Natural killer cell (primary cell): ENCODE results near the gene CPO. TPM values are rescaled to one million over a fixed set of nuclear protein-coding genes. Genes with fewer than 3 reads are reported as not detected.

Experiments
- ATAC-seq, 3 donors: fragments of 150-1000 bp in 2 of 3; fragments of 200-7000 bp in 1 of 3; cut with Tn5 transposase; 1 replicate in 1 of 3; 2 replicates in 2 of 3; pipeline ENCODE4 v1.10.0; 2021; ENCODE audit warnings: mild to moderate bottlenecking in 2 of 3, moderate library complexity in 2 of 3
- DNase-seq, 2 donors: peaks; one replicate each; pipeline versions ENCODE4 v3.0.0 to v3.0.0-alpha.2; 2013 to 2021; ENCODE audit warnings: mixed read lengths in 1 of 2
- H3K27ac ChIP-seq: one replicate; pipeline ENCODE4 v1.5.1; 2013; ENCODE audit warnings: mild to moderate bottlenecking, low read length
- H3K27me3 ChIP-seq: one replicate; pipeline ENCODE4 v1.6.1; 2013; ENCODE audit warnings: low read length; ENCODE audit not compliant: control insufficient read depth, insufficient read depth
- H3K36me3 ChIP-seq: one replicate; pipeline ENCODE4 v1.6.1; 2013; ENCODE audit warnings: low read length; ENCODE audit not compliant: control insufficient read depth, insufficient read depth
- H3K4me1 ChIP-seq: one replicate; pipeline ENCODE4 v1.6.1; 2013; ENCODE audit warnings: low read length; ENCODE audit not compliant: control insufficient read depth, insufficient read depth
- H3K4me3 ChIP-seq: one replicate; pipeline ENCODE4 v1.5.1; 2013; ENCODE audit warnings: low read length
- H3K9me3 ChIP-seq: one replicate; pipeline ENCODE4 v1.6.1; 2013; ENCODE audit warnings: low read length; ENCODE audit not compliant: control insufficient read depth, insufficient read depth
- H3K27ac Mint-ChIP-seq, 2 donors: one replicate each; pipeline ENCODE4 v1.8.0; 2022; ENCODE audit warnings: mild to moderate bottlenecking in 2 of 2, mixed read lengths in 2 of 2, moderate library complexity in 1 of 2
- H3K27me3 Mint-ChIP-seq, 2 donors: one replicate each; pipeline ENCODE4 v1.8.0; 2022; ENCODE audit warnings: low read depth in 2 of 2, mixed read lengths in 2 of 2
- H3K36me3 Mint-ChIP-seq: one replicate; pipeline ENCODE4 v1.8.0; 2022; ENCODE audit warnings: mixed read lengths
- H3K4me1 Mint-ChIP-seq, 2 donors: one replicate each; pipeline ENCODE4 v1.8.0; 2022; ENCODE audit warnings: mixed read lengths in 2 of 2
- H3K4me3 Mint-ChIP-seq: one replicate; pipeline ENCODE4 v1.8.0; 2022; ENCODE audit warnings: mild to moderate bottlenecking, moderate library complexity, mixed read lengths
- H3K9me3 Mint-ChIP-seq, 2 donors: one replicate each; pipeline ENCODE4 v1.8.0; 2022; ENCODE audit warnings: mixed read lengths in 2 of 2
- WGBS: methylation state at CpG from one replicate; pipeline ENCODE4 v1.1.7; 2013; ENCODE audit warnings: missing lambda C conversion rate; ENCODE audit not compliant: insufficient coverage; 5-methylcytosine and 5-hydroxymethylcytosine counted together
- intact Hi-C: fragments of 100-400 bp; cut with micrococcal nuclease; formaldehyde crosslinking; loops from one replicate; pipeline ENCODE4 v1.14.2; 2022
- total RNA-seq, 4 donors: library from RNA; stranded (reverse); fragments of 120-200 nt in 1 of 4; gene quantifications; one replicate each; pipeline versions ENCODE4 v1.2.3 to v1.2.4, GENCODE V29; 2013 to 2022
- TF ChIP-seq, protein P1 (sequence below): fragments of 200-600 bp; IDR thresholded peaks from one replicate; pipeline ENCODE4 v1.8.0; 2022; ENCODE audit warnings: antibody characterized with exemption

CPO gene
- total RNA-seq, 3 donors from 2014 or later (not counting 1 experiment from before 2014, with no cell fraction given): not detected

DNA sequence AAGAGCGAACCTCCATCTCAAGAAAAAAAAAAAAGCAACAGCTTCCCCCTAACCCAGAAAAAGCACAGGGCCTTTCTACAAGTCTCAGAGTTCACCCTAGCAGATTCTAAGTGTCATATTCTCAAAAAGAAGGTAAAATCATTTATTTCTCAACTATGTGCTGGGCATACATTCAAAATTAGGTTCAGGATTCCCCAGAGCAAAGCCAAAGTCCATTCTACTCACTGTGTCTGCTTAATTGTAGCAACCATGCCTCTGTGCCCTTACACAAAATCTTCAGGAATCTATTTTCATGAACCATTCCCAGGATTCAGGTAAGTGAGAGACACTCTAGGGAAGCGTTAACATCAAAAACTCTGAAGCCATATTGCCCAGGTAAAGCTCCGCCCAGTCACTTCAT, 40.0 kb downstream of the CPO start:
- H3K4me3 Mint-ChIP-seq: no peak overlapping the region
- TF ChIP-seq, protein P1, sequence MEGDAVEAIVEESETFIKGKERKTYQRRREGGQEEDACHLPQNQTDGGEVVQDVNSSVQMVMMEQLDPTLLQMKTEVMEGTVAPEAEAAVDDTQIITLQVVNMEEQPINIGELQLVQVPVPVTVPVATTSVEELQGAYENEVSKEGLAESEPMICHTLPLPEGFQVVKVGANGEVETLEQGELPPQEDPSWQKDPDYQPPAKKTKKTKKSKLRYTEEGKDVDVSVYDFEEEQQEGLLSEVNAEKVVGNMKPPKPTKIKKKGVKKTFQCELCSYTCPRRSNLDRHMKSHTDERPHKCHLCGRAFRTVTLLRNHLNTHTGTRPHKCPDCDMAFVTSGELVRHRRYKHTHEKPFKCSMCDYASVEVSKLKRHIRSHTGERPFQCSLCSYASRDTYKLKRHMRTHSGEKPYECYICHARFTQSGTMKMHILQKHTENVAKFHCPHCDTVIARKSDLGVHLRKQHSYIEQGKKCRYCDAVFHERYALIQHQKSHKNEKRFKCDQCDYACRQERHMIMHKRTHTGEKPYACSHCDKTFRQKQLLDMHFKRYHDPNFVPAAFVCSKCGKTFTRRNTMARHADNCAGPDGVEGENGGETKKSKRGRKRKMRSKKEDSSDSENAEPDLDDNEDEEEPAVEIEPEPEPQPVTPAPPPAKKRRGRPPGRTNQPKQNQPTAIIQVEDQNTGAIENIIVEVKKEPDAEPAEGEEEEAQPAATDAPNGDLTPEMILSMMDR: no peak
- H3K4me1 ChIP-seq: peaks cover 5% of the 10 kb centered on the region
- intact Hi-C loops: no loop called here
- H3K27ac Mint-ChIP-seq: no peak overlapping the region
- H3K36me3 Mint-ChIP-seq: no peaks in the 10 kb centered on the region
- H3K9me3 ChIP-seq: no peaks in the 10 kb centered on the region
- H3K9me3 Mint-ChIP-seq: no peaks in the 10 kb centered on the region
- no peaks in the 10 kb centered on the region for H3K27me3 ChIP-seq
- WGBS: 94% methylated on average over 3 of the region's 3 CpGs
- DNase-seq (no peak), ATAC-seq (no peak)
- H3K27me3 Mint-ChIP-seq: peaks cover 10 to 15% of the 10 kb centered on the region in 2 donors
- H3K4me3 ChIP-seq: no peak overlapping the region
- H3K36me3 ChIP-seq: no peaks in the 10 kb centered on the region
- H3K4me1 Mint-ChIP-seq: peaks cover 13 to 21% of the 10 kb centered on the region in 2 donors
- no peak overlapping the region for H3K27ac ChIP-seq

DNA sequence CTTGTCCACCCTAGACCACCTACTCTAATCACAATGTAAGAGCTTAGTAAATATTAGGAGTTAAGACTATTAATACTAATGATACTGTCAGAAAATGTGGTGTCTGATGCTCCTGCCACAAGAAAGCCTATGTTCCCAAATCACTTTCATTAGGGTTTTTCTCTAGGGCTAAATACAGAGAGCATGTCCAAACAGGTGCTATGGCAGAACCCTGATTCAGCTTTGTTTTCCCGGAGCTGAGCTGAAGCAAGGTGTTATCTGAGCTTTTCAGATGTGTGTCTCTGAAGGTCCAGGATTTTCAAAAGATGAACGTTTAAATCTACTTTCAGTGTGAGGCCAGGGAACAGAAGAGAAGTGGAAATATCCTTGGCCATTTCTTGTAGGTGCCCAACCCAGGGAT, 40.6 kb downstream of the CPO start:
- Mint-ChIP-seq H3K27ac (no peak overlapping the region), H3K4me3 (no peak overlapping the region), H3K27me3 (peaks cover 10 to 15% of the 10 kb centered on the region in 2 donors), H3K9me3 (no peaks in the 10 kb centered on the region), H3K4me1 (peaks cover 19 to 25% of the 10 kb centered on the region in 2 donors), H3K36me3 (no peaks in the 10 kb centered on the region)
- TF ChIP-seq, protein P1: no peak
- H3K4me3 ChIP-seq: no peak overlapping the region
- DNase-seq (no peak), ATAC-seq (no peak)
- WGBS: 82% methylated on average over 2 of the region's 2 CpGs
- intact Hi-C loops: loop anchor here (2.0 kb wide), 1 partner anchor 495 kb away; no protein-coding TSS in a partner anchor
- no peaks in the 10 kb centered on the region for H3K27me3 ChIP-seq
- H3K9me3 ChIP-seq: no peaks in the 10 kb centered on the region
- no peaks in the 10 kb centered on the region for H3K36me3 ChIP-seq
- no peak overlapping the region for H3K27ac ChIP-seq
- H3K4me1 ChIP-seq: peaks cover 5% of the 10 kb centered on the region

DNA sequence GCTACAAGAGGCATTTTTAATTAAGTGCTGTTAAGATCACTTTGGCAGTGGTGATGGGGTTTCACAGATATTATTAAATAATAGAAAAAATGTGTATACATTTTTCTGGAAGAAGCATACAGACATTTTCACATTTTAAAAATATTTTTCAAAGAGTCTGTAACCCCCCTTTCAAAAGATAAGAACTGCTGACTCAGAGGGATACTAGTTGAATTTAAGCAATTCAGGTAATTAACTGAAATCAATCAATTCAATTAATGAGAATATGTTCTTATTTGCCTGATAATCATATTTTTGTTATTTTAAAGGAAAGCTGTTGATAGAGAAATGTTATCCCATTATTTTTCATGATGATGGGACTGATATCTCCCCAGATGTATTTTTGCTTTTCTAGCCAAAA, 41.1 kb downstream of the CPO start:
- ATAC-seq (no peak), DNase-seq (no peak)
- Mint-ChIP-seq H3K4me3 (no peak overlapping the region), H3K36me3 (no peaks in the 10 kb centered on the region), H3K27me3 (peaks cover 9 to 12% of the 10 kb centered on the region in 2 donors), H3K4me1 (peaks cover 21 to 25% of the 10 kb centered on the region in 2 donors), H3K27ac (no peak overlapping the region), H3K9me3 (no peaks in the 10 kb centered on the region)
- Histone ChIP-seq H3K4me1 (peaks cover 5% of the 10 kb centered on the region), H3K9me3 (no peaks in the 10 kb centered on the region), H3K36me3 (no peaks in the 10 kb centered on the region), H3K27me3 (no peaks in the 10 kb centered on the region), H3K27ac (no peak overlapping the region), H3K4me3 (no peak overlapping the region)
- intact Hi-C loops: loop anchor here (2.0 kb wide), 1 partner anchor 494 kb away; no protein-coding TSS in a partner anchor
- TF ChIP-seq, protein P1: no peak

DNA sequence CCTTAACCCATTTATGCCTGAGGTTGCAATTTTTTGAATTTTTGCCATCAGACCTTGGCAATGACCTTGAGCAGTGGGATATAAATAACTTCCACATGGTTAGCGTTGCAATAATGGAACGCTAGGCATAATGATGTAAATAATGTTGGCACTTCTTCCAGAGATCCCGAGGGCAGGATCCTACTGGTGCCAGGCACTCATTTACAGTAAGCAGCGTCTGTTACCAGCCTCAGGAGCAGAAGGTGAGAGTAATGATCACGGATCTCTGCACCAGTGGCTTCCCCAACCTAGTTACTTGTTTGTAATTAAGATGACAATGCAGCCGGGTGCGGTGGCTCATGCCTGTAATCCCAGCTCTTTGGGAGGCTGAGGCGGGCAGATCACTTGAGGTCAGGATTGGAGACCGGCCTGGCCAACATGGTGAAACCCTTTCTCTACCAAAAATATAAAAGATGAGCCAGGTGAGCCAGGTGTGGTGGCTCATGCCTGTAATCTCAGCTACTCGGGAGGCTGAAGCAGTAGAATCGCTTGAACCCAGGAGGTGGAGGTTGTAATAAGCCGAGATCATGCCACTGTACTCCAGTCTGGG, 41.9 kb downstream of the CPO start:
- no peak overlapping the region for H3K4me3 Mint-ChIP-seq
- 90% methylated on average over 12 of the region's 12 CpGs for WGBS

More for the DNA sequence above, 41.9 kb downstream of the CPO start:
- TF ChIP-seq, protein P1: no peak
- Mint-ChIP-seq H3K27ac (no peak overlapping the region), H3K4me1 (peaks cover 21 to 25% of the 10 kb centered on the region in 2 donors), H3K27me3 (peaks cover 8 to 9% of the 10 kb centered on the region in 2 donors), H3K36me3 (no peaks in the 10 kb centered on the region), H3K9me3 (no peaks in the 10 kb centered on the region)
- Histone ChIP-seq H3K4me1 (peaks cover 5% of the 10 kb centered on the region), H3K4me3 (no peak overlapping the region), H3K27ac (no peak overlapping the region), H3K9me3 (no peaks in the 10 kb centered on the region), H3K36me3 (no peaks in the 10 kb centered on the region), H3K27me3 (no peaks in the 10 kb centered on the region)
- DNase-seq (no peak), ATAC-seq (no peak)
- intact Hi-C loops: loop anchor here (2.0 kb wide), 1 partner anchor 494 kb away; no protein-coding TSS in a partner anchor
